Left hindlimb (tissue), 1 donor: ENCODE results near the gene RHBDL1.
A peak's percentile ranks its signal among the peaks of the same experiment; 100 is the strongest.

Experiments used
- DNase-seq: peaks from one replicate; pipeline ENCODE4 v3.0.0-alpha.2; 2018

The RHBDL1 gene

GRCh38 chr16:674968-675883 lies at the start of gene RHBDL1:
TSS of gene RHBDL1 (plus strand) at chr16:675671. CDS start at chr16:675791, 120 bp downstream.
- DNase-seq = no peak

GRCh38 chr16:625977-626765 lies 49.3 kb upstream of the RHBDL1 start:
- DNase-seq = no peak

DNA sequence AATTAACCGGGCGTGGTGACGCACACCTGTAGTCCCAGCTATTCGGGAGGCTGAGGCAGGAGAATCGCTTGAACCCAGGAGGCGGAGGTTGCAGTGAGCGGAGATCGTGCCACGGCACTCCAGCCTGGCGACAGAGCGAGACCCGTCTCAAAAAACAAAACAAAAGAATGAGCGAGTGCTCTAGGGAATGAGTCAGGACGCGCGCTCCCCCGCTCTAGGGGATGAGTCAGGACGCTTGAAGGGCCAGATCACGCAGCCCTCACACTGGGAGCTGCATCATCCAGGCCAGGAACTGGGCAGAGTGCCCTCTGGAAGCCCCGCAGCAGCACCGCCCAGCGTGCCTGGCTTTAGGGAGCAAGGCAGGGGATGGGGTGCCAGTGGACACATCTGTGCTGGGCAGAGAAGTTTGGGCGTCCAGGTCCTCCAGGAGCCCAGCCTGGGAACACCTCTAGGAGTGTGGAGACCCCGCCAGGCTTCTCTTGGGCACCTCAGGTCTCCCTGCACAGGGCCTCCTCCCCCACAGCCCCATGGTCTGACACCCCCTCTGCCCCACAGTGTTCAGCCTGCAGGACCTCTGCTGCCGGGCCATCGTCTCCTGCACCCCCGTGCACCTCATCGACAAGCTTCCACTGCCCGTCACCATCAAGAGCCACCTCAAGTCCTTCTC lies 48.6 kb upstream of the RHBDL1 start:
- DNase-seq = no peak

DNA sequence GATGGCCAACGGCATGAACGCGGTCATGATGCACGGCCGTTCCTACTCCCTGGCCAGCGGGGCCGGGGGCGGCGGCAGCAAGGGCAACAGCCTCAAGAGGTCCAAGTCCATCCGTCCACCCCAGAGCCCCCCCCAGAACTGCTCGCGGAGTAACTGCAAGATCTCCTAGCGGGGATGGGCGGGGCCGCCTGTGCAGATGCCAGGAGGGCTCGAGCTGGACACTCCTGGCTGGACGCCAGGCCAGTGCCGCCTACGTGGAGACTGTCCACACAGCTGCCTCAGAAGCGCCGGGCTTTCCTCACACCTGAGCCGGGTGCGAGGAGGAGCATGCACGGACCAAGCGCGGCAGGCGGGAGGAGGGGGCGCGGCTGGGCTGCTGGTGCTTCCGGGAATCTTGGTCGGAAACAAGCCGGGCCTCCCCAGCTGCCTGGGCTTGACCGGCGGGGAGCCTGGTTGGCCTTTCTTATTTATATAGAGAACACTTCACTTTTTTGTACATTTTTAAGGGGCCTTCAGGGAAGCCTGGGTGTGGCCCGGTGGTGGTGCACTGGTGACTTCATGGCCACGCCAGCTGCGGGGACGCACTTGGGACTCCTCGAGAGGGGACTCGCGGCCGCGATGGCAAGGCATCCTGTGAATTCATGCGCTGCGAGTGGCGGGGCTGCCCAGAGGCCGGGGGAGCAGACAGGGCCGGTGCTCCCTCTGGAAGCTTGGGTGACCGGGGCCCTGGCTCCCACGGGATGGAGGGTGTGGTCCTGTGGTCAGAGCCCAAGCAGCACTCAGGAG lies 47.8 kb upstream of the RHBDL1 start:
- DNase-seq = no peak

DNA sequence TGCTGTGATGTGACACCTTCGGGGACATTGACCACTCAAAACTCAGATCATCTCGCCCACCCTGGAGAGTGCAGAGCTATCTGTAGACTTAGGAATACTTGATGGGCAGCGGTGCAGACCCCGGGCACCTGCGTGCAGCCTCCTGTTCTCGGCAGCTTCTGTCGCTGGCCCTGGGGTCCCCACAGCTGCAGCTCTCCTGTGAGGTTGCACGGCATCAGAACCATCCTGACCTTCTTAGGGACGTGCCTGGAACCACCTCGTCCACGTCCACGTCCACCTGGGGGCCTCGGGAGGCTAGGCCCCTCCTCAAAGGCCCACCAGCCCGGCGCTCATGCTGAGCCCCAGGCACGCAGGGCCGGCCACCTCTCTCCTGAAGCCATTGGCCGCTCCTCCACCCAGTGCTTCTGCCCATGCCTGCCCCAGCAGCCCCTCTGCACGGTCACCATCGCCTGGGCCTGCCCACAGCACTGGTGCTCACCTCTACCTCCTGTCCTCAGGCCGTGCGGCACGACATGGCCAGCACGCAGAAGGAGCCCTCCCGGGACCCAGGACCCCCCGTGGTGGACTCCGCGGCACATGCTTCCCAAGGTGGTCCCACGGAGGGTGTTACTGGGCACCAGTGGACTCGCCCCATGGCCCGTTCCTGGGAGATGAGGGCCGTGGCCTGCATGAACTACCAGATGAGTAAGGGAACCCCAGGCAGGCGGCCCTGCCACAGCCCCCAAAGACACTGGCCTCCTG lies 47.0 kb upstream of the RHBDL1 start:
- DNase-seq = no peak

DNA sequence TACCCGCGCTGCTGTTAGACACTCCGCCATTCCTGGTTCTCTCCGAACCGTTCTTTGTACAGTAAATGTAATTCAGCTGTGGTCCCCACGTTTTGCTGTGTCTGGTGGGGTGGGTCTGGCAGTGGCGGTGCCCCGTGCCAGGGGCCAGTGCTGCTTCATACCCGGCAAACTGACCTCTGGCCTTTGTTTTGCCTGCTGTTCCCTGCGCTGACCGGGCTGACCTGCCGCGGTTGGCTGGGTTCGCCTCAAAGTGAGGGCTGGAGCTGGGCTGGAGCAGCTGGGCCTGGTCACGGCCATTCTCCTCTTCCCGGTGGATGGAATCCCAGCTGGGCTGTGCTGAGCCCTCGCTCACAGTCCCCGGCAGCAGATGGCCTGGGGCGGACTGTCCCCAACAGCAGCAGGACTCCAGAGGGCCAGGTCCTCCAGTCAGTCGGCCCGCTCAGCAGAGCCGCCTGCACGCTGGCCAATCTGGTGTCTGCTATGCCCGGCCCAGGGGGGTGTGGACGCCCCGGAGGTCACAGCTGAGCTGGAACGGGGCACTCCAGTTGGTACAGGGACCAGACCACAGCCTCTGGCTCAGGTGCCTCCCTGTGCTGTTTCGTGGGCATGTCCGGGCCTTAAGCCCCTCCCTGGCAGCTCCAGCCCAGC lies 46.2 kb upstream of the RHBDL1 start:
- no peak for DNase-seq

GRCh38 chr16:629833-630248 lies 45.6 kb upstream of the RHBDL1 start:
- no peak for DNase-seq

DNA sequence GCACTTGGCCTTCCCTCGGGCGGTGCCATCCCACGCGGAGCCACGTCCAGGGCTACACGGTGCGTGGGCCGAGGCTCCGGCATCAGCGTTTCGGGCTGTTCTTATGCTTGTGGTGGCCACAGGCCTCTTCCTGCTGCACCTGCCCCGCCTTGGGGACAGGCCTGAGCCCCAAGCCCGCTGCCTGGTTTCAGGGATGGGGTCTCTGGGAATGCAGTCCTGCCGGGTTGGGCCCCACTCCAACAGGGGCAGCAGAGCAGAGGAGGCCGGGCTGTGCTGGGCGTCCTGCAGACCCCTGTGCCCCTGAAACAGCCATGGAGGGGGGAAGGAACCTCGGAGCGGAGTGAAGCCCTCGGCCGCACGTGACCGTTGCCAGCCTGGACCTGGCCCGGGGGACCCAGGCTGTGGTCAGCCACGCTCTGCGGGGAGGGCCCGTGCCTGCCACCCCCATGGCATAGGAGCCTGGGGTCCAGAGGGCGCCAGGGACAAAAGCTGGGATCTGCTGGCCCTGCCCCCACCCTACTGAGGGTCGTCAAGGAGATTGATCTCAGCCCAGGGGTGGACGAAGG lies 45.1 kb upstream of the RHBDL1 start:
- no peak for DNase-seq

DNA sequence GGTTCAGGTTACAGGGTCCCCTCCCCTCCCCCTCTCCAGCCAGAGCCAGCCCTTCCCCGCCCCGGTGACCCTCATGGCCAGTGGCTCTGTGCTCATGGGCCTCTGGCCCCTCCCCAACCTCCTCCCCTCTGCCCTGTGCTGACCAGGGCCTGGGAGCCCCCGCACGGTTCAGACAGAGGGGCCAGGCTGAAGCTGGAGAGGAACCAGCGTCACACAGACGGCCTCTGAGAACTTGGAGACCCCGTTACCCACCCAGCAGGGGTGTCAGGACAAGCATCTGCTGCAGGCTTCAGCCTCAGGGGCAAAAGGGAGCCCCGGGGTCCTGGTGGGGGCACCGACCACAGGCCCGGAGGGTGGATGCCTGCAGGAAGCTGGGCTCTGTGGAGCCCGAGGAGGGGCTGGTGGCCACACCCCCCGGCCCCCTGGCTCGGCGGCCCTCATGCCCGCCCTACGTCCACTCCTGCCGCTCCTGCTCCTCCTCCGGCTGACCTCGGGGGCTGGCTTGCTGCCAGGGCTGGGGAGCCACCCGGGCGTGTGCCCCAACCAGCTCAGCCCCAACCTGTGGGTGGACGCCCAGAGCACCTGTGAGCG lies 44.6 kb upstream of the RHBDL1 start, which contains the start of gene WFIKKN1:
WFIKKN1 (plus strand) TSS at position 171 of the 591 bp plus-strand sequence; CDS start at position 440, 269 bp downstream.
- DNase-seq = no peak

- no peak for DNase-seq
Observed at GRCh38 chr16:631808-632358, 43.6 kb upstream of the RHBDL1 start.

- DNase-seq = no peak
Observed at GRCh38 chr16:632486-633335, 42.8 kb upstream of the RHBDL1 start.

DNA sequence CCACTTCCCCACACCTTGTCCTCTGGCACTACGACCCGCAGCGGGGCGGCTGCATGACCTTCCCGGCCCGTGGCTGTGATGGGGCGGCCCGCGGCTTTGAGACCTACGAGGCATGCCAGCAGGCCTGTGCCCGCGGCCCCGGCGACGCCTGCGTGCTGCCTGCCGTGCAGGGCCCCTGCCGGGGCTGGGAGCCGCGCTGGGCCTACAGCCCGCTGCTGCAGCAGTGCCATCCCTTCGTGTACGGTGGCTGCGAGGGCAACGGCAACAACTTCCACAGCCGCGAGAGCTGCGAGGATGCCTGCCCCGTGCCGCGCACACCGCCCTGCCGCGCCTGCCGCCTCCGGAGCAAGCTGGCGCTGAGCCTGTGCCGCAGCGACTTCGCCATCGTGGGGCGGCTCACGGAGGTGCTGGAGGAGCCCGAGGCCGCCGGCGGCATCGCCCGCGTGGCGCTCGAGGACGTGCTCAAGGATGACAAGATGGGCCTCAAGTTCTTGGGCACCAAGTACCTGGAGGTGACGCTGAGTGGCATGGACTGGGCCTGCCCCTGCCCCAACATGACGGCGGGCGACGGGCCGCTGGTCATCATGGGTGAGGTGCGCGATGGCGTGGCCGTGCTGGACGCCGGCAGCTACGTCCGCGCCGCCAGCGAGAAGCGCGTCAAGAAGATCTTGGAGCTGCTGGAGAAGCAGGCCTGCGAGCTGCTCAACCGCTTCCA lies 42.0 kb upstream of the RHBDL1 start:
- DNase-seq = no peak

DNA sequence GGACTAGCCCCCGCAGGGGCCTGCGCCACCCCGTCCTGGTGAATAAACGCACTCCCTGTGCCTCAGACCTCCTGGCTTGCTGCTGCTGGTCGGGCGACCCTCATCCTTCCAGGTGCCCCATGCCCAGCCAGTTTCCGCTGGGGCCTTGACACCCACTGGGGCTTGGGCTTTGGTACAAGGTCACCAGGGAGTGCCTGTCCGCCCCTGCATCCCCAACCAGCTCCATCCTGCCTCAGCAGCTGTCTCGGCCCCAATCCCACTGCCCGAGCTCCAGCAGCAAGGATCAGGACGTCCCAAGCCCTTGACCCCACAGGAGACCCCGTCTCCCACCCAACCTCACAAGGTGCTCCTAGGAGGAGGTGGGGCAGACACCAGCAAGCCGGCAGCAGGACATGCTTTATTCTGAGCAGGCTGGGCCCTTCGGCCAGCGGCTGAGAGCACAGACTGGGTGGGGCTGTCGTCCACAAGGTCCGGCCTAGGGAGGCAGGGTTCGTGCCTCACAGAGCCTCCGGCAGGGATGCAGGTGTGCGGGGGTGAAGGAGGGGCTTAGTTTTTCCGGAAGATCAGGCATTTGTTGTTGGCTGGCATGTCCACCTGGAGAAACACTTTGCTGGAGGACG lies 41.3 kb upstream of the RHBDL1 start:
- DNase-seq = no peak

DNA sequence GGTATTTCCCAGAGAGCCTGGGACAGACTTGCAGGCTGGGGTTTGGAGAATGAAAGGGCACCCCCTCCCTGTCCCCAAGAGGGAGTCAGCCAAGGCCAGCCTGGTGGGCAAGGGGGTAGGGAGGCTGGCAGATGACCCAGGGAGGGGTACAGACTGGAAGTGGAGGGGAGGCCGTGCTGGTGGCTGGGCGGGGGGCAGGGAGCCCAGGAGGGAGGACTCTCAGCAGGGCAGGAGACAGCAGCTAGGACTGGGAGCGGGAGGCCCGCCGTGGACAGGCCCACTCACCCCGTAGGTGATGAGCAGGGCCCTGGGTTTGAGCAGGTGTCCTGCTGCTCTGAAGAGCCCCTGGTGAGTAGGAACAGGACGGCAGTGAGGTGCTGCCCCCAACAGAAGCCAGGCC lies 40.5 kb upstream of the RHBDL1 start:
- DNase-seq = no peak

GRCh38 chr16:635573-636205 lies 39.8 kb upstream of the RHBDL1 start:
- no peak for DNase-seq

- DNase-seq = peak; percentile 95
Observed at GRCh38 chr16:636206-637080, 39.0 kb upstream of the RHBDL1 start, which contains the start of gene METTL26. TSS of gene METTL26 (minus strand) at chr16:636305. CDS start at chr16:636290, 15 bp downstream.
